Neuronal stem cell (in vitro differentiated cells): ENCODE data around the gene SYT7.

ENCODE experiments used
- DNase-seq: peaks from one replicate; pipeline ENCODE4 v3.0.0-alpha.2; 2013; ENCODE audit warnings: low spot score
- H2AFZ ChIP-seq: one replicate; pipeline ENCODE4 v1.6.1; 2013; ENCODE audit warnings: mild to moderate bottlenecking, low read length, inconsistent platforms
- H2AK5ac ChIP-seq: 2 replicates; pipeline ENCODE4 v1.6.1; 2013; ENCODE audit warnings: low read depth, mild to moderate bottlenecking, inconsistent platforms, low read length, moderate library complexity, mixed read lengths
- H2BK120ac ChIP-seq: 2 replicates; pipeline ENCODE4 v1.6.1; 2013; ENCODE audit warnings: low read depth, mild to moderate bottlenecking, inconsistent platforms, low read length, moderate library complexity, mixed read lengths
- H2BK12ac ChIP-seq: one replicate; pipeline ENCODE4 v1.6.1; 2013; ENCODE audit warnings: low read length, inconsistent platforms
- H2BK15ac ChIP-seq: 2 replicates; pipeline ENCODE4 v1.6.1; 2013; ENCODE audit warnings: mild to moderate bottlenecking, low read length, inconsistent platforms, mixed read lengths
- H2BK5ac ChIP-seq: one replicate; pipeline ENCODE4 v1.6.1; 2013; ENCODE audit warnings: inconsistent platforms, mild to moderate bottlenecking, low read length, moderate library complexity
- H3K14ac ChIP-seq: one replicate; pipeline ENCODE4 v1.6.1; 2013; ENCODE audit warnings: low read length, inconsistent platforms
- H3K18ac ChIP-seq: 2 replicates; pipeline ENCODE4 v1.6.1; 2013; ENCODE audit warnings: low read length, inconsistent platforms
- H3K23ac ChIP-seq: 2 replicates; pipeline ENCODE4 v1.6.1; 2013; ENCODE audit warnings: low read depth, mild to moderate bottlenecking, mixed read lengths, low read length, inconsistent platforms; ENCODE audit not compliant: poor library complexity
- H3K27ac ChIP-seq: replicated peaks from 3 replicates; pipeline ENCODE4 v1.5.1; 2013; ENCODE audit warnings: low read length, inconsistent platforms
- H3K27me3 ChIP-seq, 3 experiments: 2 replicates each; pipeline ENCODE4 v1.6.1; 2013; ENCODE audit warnings: low read length in 3 of 3, mild to moderate bottlenecking in 2 of 3, inconsistent platforms in 1 of 3, low read depth in 1 of 3, mixed read lengths in 1 of 3, moderate library complexity in 1 of 3; ENCODE audit not compliant: control insufficient read depth in 3 of 3, insufficient read depth in 3 of 3
- H3K36me3 ChIP-seq, 2 donors: replicated peaks in 1 of 2; 2 replicates each; pipeline ENCODE4 v1.6.1; 2013; ENCODE audit warnings: low read length in 2 of 2; ENCODE audit not compliant: control insufficient read depth in 2 of 2, insufficient read depth in 2 of 2
- H3K4ac ChIP-seq: 2 replicates; pipeline ENCODE4 v1.6.1; 2013; ENCODE audit warnings: inconsistent platforms, mild to moderate bottlenecking, low read length, moderate library complexity
- H3K4me1 ChIP-seq, 2 donors: 1 replicate in 1 of 2; 2 replicates in 1 of 2; pipeline ENCODE4 v1.6.1; 2013; ENCODE audit warnings: low read length in 2 of 2, low read depth in 1 of 2; ENCODE audit not compliant: control insufficient read depth in 2 of 2, insufficient read depth in 1 of 2
- H3K4me2 ChIP-seq: one replicate; pipeline ENCODE4 v1.6.1; 2013; ENCODE audit warnings: mild to moderate bottlenecking, low read length, inconsistent platforms; ENCODE audit not compliant: insufficient read depth, poor library complexity, severe bottlenecking
- H3K4me3 ChIP-seq, 2 donors: 2 replicates each; pipeline ENCODE4 v1.5.1; 2013; ENCODE audit warnings: low read length in 2 of 2, mild to moderate bottlenecking in 2 of 2, inconsistent platforms in 1 of 2, moderate library complexity in 1 of 2
- H3K79me1 ChIP-seq: one replicate; pipeline ENCODE4 v1.6.1; 2013; ENCODE audit warnings: low read depth, mild to moderate bottlenecking, inconsistent platforms, low read length, moderate library complexity
- H3K9ac ChIP-seq: one replicate; pipeline ENCODE4 v1.6.1; 2013; ENCODE audit warnings: mild to moderate bottlenecking, low read depth, low read length, inconsistent platforms; ENCODE audit not compliant: poor library complexity
- H3K9me3 ChIP-seq, 2 donors: replicated peaks in 1 of 2; 2 replicates each; pipeline versions ENCODE3 to v1.6.1; 2013; ENCODE audit warnings: low read length in 2 of 2, mild to moderate bottlenecking in 2 of 2, inconsistent platforms in 1 of 2, low read depth in 1 of 2, mixed read lengths in 1 of 2, moderate library complexity in 1 of 2; ENCODE audit not compliant: control insufficient read depth in 2 of 2, insufficient read depth in 1 of 2
- H4K8ac ChIP-seq: one replicate; pipeline ENCODE4 v1.6.1; 2013; ENCODE audit warnings: low read depth, mild to moderate bottlenecking, inconsistent platforms, low read length, moderate library complexity
- H4K91ac ChIP-seq: one replicate; pipeline ENCODE4 v1.6.1; 2013; ENCODE audit warnings: low read length, low read depth, mild to moderate bottlenecking, inconsistent platforms; ENCODE audit not compliant: poor library complexity
- WGBS, 2 donors: extraction: QIAGEN DNeasy Blood & Tissue Kit; methylation state at CpG; one replicate each; pipeline ENCODE4 v1.1.7; 2013; ENCODE audit warnings: missing lambda C conversion rate in 2 of 2, mixed read lengths in 1 of 2; ENCODE audit not compliant: insufficient read length in 2 of 2, insufficient replicate concordance in 1 of 2; ENCODE audit errors: extremely low coverage in 2 of 2; 5-methylcytosine and 5-hydroxymethylcytosine counted together

Gene SYT7

DNA sequence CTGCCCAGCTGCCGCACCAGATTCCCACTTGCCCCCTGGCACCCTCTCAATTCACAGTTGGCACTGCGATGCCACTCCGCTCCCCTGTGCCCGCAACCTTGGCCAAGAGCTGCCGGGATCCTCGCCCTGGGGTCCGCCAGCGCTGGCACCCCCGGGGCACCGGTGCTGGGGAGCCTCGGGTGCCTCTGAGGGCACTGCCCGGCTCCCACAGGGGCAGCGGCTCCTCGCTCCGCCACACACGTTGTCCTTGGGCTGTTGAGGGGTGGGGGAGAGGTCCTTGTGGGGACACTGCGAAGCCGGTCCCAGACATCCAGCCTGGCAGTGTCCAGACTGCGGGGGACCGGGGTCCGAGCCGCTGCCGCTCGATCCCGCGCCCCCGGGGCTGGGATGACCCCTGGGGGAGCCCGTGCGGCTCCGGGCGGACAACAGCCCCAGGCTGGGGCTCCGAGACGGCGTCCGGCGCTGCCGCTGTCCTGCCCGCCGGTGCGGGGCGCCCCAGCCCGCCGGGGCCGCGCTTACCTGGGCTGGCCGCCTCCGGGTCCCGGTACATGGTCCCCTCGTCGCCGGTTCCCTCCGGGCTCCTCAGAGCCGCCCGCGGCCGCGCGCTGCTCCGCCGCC is 496 bp downstream of the SYT7 start:
- no peak overlapping the region for H2BK12ac ChIP-seq
- peaks cover 2% of the 10 kb centered on the region for H3K79me1 ChIP-seq
- H3K36me3 ChIP-seq: no peaks in the 10 kb centered on the region
- H3K18ac ChIP-seq: peak overlapping the region; percentile 89
- peak overlapping the region; percentile 50 for H2BK15ac ChIP-seq
- H3K4ac ChIP-seq: no peak overlapping the region
- peaks cover 0 to 2% of the 10 kb centered on the region in 2 donors for H3K9me3 ChIP-seq
- peaks cover 16 to 25% of the 10 kb centered on the region in 2 donors for H3K4me1 ChIP-seq
- H2BK120ac ChIP-seq: no peak overlapping the region
- no peak overlapping the region for H4K8ac ChIP-seq
- H3K27me3 ChIP-seq: peaks cover 10 to 67% (median 30%) of the 10 kb centered on the region in 3 experiments
- H2AFZ ChIP-seq: peak overlapping the region; percentile 74
- H3K27ac ChIP-seq: no peak overlapping the region
- no peak overlapping the region for H3K14ac ChIP-seq
- peak overlapping the region; percentile 81 for H3K4me2 ChIP-seq
- peak overlapping the region; percentile 5 for H3K23ac ChIP-seq
- DNase-seq: no peak
- H3K4me3 ChIP-seq: peak overlapping the region; percentile 45 to 78
- H3K9ac ChIP-seq: peak overlapping the region; percentile 84
- no peak overlapping the region for H4K91ac ChIP-seq
- H2AK5ac ChIP-seq: peak overlapping the region; percentile 83
- no peak overlapping the region for H2BK5ac ChIP-seq
- no CpG with 5 or more reads among the region's 60 CpGs for WGBS, 2 donors

DNA sequence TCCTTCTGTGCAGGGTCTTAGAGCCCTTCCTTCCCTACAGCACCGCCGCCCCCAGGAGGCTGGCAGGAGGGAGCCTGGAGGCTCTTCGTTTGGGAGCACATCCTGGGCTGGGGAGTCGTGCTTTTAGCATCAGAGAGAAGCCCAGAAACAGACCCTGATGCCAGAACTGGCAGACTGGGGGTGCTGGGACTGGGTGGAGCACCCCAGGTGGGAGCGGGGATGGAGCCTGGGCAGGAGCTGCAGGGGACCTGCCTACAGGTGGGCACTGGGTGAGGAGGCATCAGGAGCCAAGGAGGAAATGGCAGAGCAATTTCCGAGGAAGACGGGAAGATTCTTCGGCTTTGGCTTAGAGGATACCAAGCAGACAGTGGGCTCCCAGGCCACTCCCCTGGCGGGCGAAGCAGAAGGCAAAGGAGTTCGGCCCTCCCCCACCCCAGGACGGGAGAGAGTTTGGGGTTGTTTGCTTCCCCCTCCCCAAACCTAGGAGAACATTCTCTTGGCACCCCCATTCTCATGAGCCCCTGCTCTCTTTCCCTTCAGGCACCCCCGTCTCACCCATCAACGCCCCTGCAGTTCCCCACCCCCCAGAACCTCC is 1.1 kb downstream of the SYT7 start:
- Histone ChIP-seq H3K9ac (no peak overlapping the region), H3K4me1 (peaks cover 16 to 25% of the 10 kb centered on the region in 2 donors), H2BK12ac (no peak overlapping the region), H3K79me1 (peaks cover 2% of the 10 kb centered on the region), H4K91ac (no peak overlapping the region), H3K27me3 (peaks cover 10 to 66% (median 30%) of the 10 kb centered on the region in 3 experiments), H3K23ac (peak overlapping the region; percentile 5), H3K9me3 (peaks cover 0 to 2% of the 10 kb centered on the region in 2 donors), H2AFZ (no peak overlapping the region), H2BK5ac (no peak overlapping the region), H3K27ac (no peak overlapping the region), H4K8ac (no peak overlapping the region), H3K14ac (no peak overlapping the region), H3K4me3 (peak overlapping the region in 1 of 2 donors; percentile 45), H3K36me3 (no peaks in the 10 kb centered on the region), H2BK15ac (peak overlapping the region; percentile 50), H3K4me2 (no peak overlapping the region), H2AK5ac (peak overlapping the region; percentile 83), H3K4ac (no peak overlapping the region), H3K18ac (peak overlapping the region; percentile 89), H2BK120ac (no peak overlapping the region)
- no CpG with 5 or more reads among the region's 14 CpGs for WGBS, 2 donors
- no peak for DNase-seq

DNA sequence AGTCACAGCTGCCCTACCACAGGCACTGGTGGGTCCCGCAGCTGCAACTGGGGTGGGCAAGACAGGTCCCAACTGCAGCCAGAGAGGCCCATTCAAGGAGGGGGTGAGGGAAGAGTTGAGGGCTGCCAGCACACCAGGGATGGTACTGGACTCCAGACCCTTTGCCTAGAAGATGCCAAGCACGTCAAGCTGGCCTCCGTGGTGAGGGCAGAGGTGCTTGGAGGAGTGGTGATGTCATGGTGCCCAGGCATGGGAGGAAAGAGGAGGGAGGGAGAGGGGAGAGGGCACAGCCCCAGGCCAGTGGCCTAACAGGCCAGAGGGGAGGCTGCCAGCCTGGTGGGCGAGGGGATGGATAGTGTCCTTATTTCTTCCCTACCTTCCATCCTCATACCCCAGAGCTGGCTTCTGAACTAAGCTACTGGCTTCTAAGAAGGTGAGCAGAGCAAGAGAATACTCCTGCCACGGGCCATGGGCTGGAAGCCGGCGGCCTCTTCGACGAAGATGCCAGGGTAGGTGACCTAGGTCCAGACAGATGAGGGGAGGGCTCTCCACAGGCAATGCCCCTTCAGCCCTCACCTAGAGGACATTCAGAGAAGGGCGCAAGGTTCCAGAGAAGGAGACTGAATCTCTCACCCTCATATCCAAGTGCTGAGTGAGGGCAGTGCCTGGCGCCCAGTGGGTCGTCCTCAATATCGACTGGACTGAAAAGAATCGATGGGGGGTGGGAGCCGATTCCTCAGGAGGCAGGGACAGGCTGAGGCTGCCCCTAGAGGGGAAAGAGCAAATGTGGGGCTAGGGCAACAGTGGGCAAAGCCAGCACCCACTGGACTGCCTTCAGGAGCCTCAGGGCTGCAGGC is 1.8 kb downstream of the SYT7 start:
- H3K4ac ChIP-seq: no peak overlapping the region
- peak overlapping the region in 1 of 2 donors; percentile 3 for H3K4me3 ChIP-seq
- peaks cover 2% of the 10 kb centered on the region for H3K79me1 ChIP-seq
- H3K14ac ChIP-seq: no peak overlapping the region
- no peak overlapping the region for H4K8ac ChIP-seq
- no peaks in the 10 kb centered on the region for H3K36me3 ChIP-seq
- H3K27me3 ChIP-seq: peaks cover 10 to 64% (median 30%) of the 10 kb centered on the region in 3 experiments
- H2BK5ac ChIP-seq: no peak overlapping the region
- peak overlapping the region; percentile 88 for H2BK15ac ChIP-seq
- no peak overlapping the region for H2AFZ ChIP-seq
- peak overlapping the region; percentile 45 for H3K23ac ChIP-seq
- H2AK5ac ChIP-seq: peak overlapping the region; percentile 72
- H2BK12ac ChIP-seq: peak overlapping the region; percentile 76
- H3K4me2 ChIP-seq: no peak overlapping the region
- peaks cover 0 to 2% of the 10 kb centered on the region in 2 donors for H3K9me3 ChIP-seq
- H2BK120ac ChIP-seq: no peak overlapping the region
- peaks cover 16 to 25% of the 10 kb centered on the region in 2 donors for H3K4me1 ChIP-seq
- no peak for DNase-seq
- H4K91ac ChIP-seq: no peak overlapping the region
- no peak overlapping the region for H3K27ac ChIP-seq
- H3K18ac ChIP-seq: peak overlapping the region; percentile 35
- no peak overlapping the region for H3K9ac ChIP-seq
- no CpG with 5 or more reads among the region's 15 CpGs for WGBS, 2 donors
